Measurements from ENCODE around the gene FSCN2. TPM values are rescaled to one million over a fixed set of nuclear protein-coding genes. Genes with fewer than 3 reads are reported as not detected.

The FSCN2 gene
- polyA plus RNA-seq, 4 donors = 1.2 to 2.5 (median 1.7) TPM

GRCh38 chr17:81552244-81553017, 24.3 kb downstream of the FSCN2 start, which contains the start of gene FAAP100:
TSS of gene FAAP100 (minus strand) at chr17:81552353. CDS start at chr17:81552330, 23 bp downstream.
- no peak for DNase-seq (ENCODE audit: low read depth in 4 of 4, low spot score in 3 of 4)

GRCh38 chr17:81553018-81553615, 24.9 kb downstream of the FSCN2 start:
- no peak for DNase-seq (ENCODE audit: low read depth in 4 of 4, low spot score in 3 of 4)

- DNase-seq (ENCODE audit: low read depth in 4 of 4, low spot score in 3 of 4) = no peak
These were observed 25.5 kb downstream of the FSCN2 start for GRCh38 chr17:81553616-81554181.

- DNase-seq (ENCODE audit: low read depth in 4 of 4, low spot score in 3 of 4) = no peak
These were observed 28.1 kb downstream of the FSCN2 start for GRCh38 chr17:81556175-81556691.

GRCh38 chr17:81556863-81557262, 28.7 kb downstream of the FSCN2 start:
- no peak for DNase-seq (ENCODE audit: low read depth in 4 of 4, low spot score in 3 of 4)

- DNase-seq (ENCODE audit: low read depth in 4 of 4, low spot score in 3 of 4) = no peak
These were observed 29.3 kb downstream of the FSCN2 start for GRCh38 chr17:81557276-81558114.

GRCh38 chr17:81558115-81558468, 29.9 kb downstream of the FSCN2 start:
- DNase-seq (ENCODE audit: low read depth in 4 of 4, low spot score in 3 of 4) = no peak

GRCh38 chr17:81558941-81559806, 31.0 kb downstream of the FSCN2 start:
- DNase-seq (ENCODE audit: low read depth in 4 of 4, low spot score in 3 of 4) = no peak

- no peak for DNase-seq (ENCODE audit: low read depth in 4 of 4, low spot score in 3 of 4)
These were observed 33.3 kb downstream of the FSCN2 start for GRCh38 chr17:81561494-81561885.

GRCh38 chr17:81563861-81564586, 35.8 kb downstream of the FSCN2 start:
- no peak for DNase-seq (ENCODE audit: low read depth in 4 of 4, low spot score in 3 of 4)

- no peak for DNase-seq (ENCODE audit: low read depth in 4 of 4, low spot score in 3 of 4)
These were observed 36.6 kb downstream of the FSCN2 start for GRCh38 chr17:81564778-81565177.

GRCh38 chr17:81565231-81565630, 37.1 kb downstream of the FSCN2 start:
- no peak for DNase-seq (ENCODE audit: low read depth in 4 of 4, low spot score in 3 of 4)

- DNase-seq (ENCODE audit: low read depth in 4 of 4, low spot score in 3 of 4) = no peak
These were observed 38.4 kb downstream of the FSCN2 start for GRCh38 chr17:81566461-81567126.

- no peak for DNase-seq (ENCODE audit: low read depth in 4 of 4, low spot score in 3 of 4)
These were observed 39.0 kb downstream of the FSCN2 start for GRCh38 chr17:81567191-81567590.

GRCh38 chr17:81568416-81568815, 40.2 kb downstream of the FSCN2 start:
- DNase-seq (ENCODE audit: low read depth in 4 of 4, low spot score in 3 of 4) = no peak

GRCh38 chr17:81569986-81570514, 41.9 kb downstream of the FSCN2 start:
- DNase-seq (ENCODE audit: low read depth in 4 of 4, low spot score in 3 of 4) = no peak

- no peak for DNase-seq (ENCODE audit: low read depth in 4 of 4, low spot score in 3 of 4)
These were observed 42.8 kb downstream of the FSCN2 start for GRCh38 chr17:81570964-81571363.

- no peak for DNase-seq (ENCODE audit: low read depth in 4 of 4, low spot score in 3 of 4)
These were observed 44.5 kb downstream of the FSCN2 start for GRCh38 chr17:81572563-81573168.
